HCT116 (cell line): ENCODE data around the gene PACS2. TPM values are rescaled to one million over a fixed set of nuclear protein-coding genes. Genes with fewer than 3 reads are reported as not detected.

Experiments used
- ATAC-seq: fragments of 200-7000 bp; cut with Tn5 transposase; 2 replicates; pipeline ENCODE4 v1.9.1; 2020; ENCODE audit warnings: mild to moderate bottlenecking, moderate library complexity
- BruUV-seq: library from RNA; stranded (reverse); fragments of 400-500 nt; replicated peaks from 2 replicates; lab custom pipeline; 2021; lab: Mats Ljungman, UMichigan
- CTCF ChIA-PET: fragments of 300-600 bp; sonication (Branson Sonifier 250); formaldehyde crosslinking; loops from one replicate; lab custom pipeline; 2021; ENCODE audit warnings: antibody characterized with exemption; lab: Charles Lee
- POLR2A ChIA-PET: fragments of 300-600, 350-600 bp; sonication (Branson Sonifier 250); formaldehyde crosslinking; loops from one replicate; lab custom pipeline; 2021; ENCODE audit warnings: antibody characterized with exemption; lab: Charles Lee
- RAD21 ChIA-PET, 2 experiments: fragments of 300-600 bp; sonication (Branson Sonifier 250); formaldehyde crosslinking; loops; one replicate each; lab custom pipeline; 2023; ENCODE audit warnings: low total read pairs in 2 of 2; ENCODE audit not compliant: uncharacterized antibody in 2 of 2, unreplicated experiment in 2 of 2, low non-redundant PET in 1 of 2; lab: Charles Lee
- DNase-seq: peaks from one replicate; pipeline ENCODE4 v3.0.0-alpha.2; 2010; ENCODE audit warnings: low read depth, low spot score
- H2AFZ ChIP-seq: fragments of 200-600 bp; shearing (Covaris generic), sonication (generic); 2 replicates; pipeline ENCODE4 v1.6.1; 2017; ENCODE audit warnings: low read depth, mixed run types, mixed read lengths, antibody characterized with exemption, low read length; ENCODE audit not compliant: poor library complexity, severe bottlenecking
- H3K27ac ChIP-seq: 2 replicates; pipeline ENCODE4 v1.5.1; 2012; ENCODE audit warnings: low read depth, low read length
- H3K27me3 ChIP-seq: fragments of 200-600 bp; sonication (generic); 2 replicates; pipeline ENCODE4 v1.6.1; 2016; ENCODE audit warnings: mixed run types, low read length, mixed read lengths; ENCODE audit not compliant: insufficient read depth
- H3K36me3 ChIP-seq, 2 experiments: fragments of 200-500 bp in 1 of 2; fragments of 200-600 bp in 1 of 2; sonication (Bioruptor generic) in 1 of 2; sonication (generic) in 1 of 2; 2 replicates each; pipeline versions ENCODE4 v1.5.1 to v1.6.1; 2014 to 2016; ENCODE audit warnings: low read length in 2 of 2, inconsistent platforms in 1 of 2, mixed read lengths in 1 of 2, mixed run types in 1 of 2; ENCODE audit not compliant: insufficient read depth in 2 of 2, control insufficient read depth in 1 of 2
- H3K4me1 ChIP-seq, 2 experiments: fragments of 200-600 bp in 1 of 2; sonication (generic) in 1 of 2; 2 replicates each; pipeline versions ENCODE4 v1.5.1 to v1.6.1; 2012 to 2017; ENCODE audit warnings: low read length in 2 of 2, inconsistent platforms in 1 of 2, mild to moderate bottlenecking in 1 of 2, mixed read lengths in 1 of 2, mixed run types in 1 of 2, moderate library complexity in 1 of 2; ENCODE audit not compliant: insufficient read depth in 2 of 2, control insufficient read depth in 1 of 2
- H3K4me2 ChIP-seq: fragments of 200-600 bp; sonication (generic); 2 replicates; pipeline ENCODE4 v1.6.1; 2017; ENCODE audit warnings: mixed run types, low read length, mixed read lengths
- H3K4me3 ChIP-seq, 2 experiments: fragments of 200-600 bp in 1 of 2; sonication (generic) in 1 of 2; replicated peaks in 1 of 2; 2 replicates each; pipeline ENCODE4 v1.5.1; 2011 to 2016; ENCODE audit warnings: low read length in 2 of 2, control low read depth in 1 of 2, low read depth in 1 of 2, mild to moderate bottlenecking in 1 of 2, mixed read lengths in 1 of 2, mixed run types in 1 of 2
- H3K79me2 ChIP-seq: fragments of 200-600 bp; sonication (generic); 2 replicates; pipeline ENCODE4 v1.6.1; 2017; ENCODE audit warnings: mild to moderate bottlenecking, mixed run types, low read length, moderate library complexity, mixed read lengths; ENCODE audit not compliant: insufficient read depth
- H3K9ac ChIP-seq: fragments of 200-600 bp; sonication (generic); 2 replicates; pipeline ENCODE4 v1.6.1; 2016; ENCODE audit warnings: low read length, mixed read lengths
- H3K9me2 ChIP-seq: fragments of 200-600 bp; sonication (generic), shearing (Covaris generic); 2 replicates; pipeline ENCODE4 v1.6.1; 2017; ENCODE audit warnings: mixed run types, mild to moderate bottlenecking, moderate library complexity; ENCODE audit not compliant: insufficient read depth
- H3K9me3 ChIP-seq, 2 experiments: fragments of 200-500 bp in 1 of 2; fragments of 200-600 bp in 1 of 2; sonication (Bioruptor generic) in 1 of 2; sonication (generic) in 1 of 2; 2 replicates each; pipeline ENCODE4 v1.6.1; 2014 to 2017; ENCODE audit warnings: low read length in 2 of 2, mixed read lengths in 2 of 2, inconsistent platforms in 1 of 2, low read depth in 1 of 2, mild to moderate bottlenecking in 1 of 2, mixed run types in 1 of 2, moderate library complexity in 1 of 2; ENCODE audit not compliant: control insufficient read depth in 1 of 2, insufficient read depth in 1 of 2
- H4K20me1 ChIP-seq: fragments of 200-600 bp; sonication (generic), shearing (Covaris generic); 2 replicates; pipeline ENCODE4 v1.6.1; 2017; ENCODE audit warnings: mixed run types, mild to moderate bottlenecking, moderate library complexity; ENCODE audit not compliant: insufficient read depth
- CBX3 ChIP-seq: IDR thresholded peaks from 2 replicates; pipeline ENCODE4 v1.6.1; 2012; ENCODE audit warnings: low read depth
- EGR1 ChIP-seq: IDR thresholded peaks from 2 replicates; pipeline ENCODE4 v1.6.1; 2012; ENCODE audit warnings: low read depth
- EZH2 ChIP-seq: fragments of 200-600 bp; sonication (generic); IDR thresholded peaks from 2 replicates; pipeline ENCODE4 v1.6.1; 2017; ENCODE audit warnings: antibody characterized with exemption, mixed run types
- EZH2phosphoT487 ChIP-seq: fragments of 200-600 bp; IDR thresholded peaks from 2 replicates; pipeline ENCODE4 v1.6.1; 2018; ENCODE audit warnings: antibody characterized with exemption, borderline replicate concordance
- FOSL1 ChIP-seq: IDR thresholded peaks from 2 replicates; pipeline ENCODE4 v1.6.1; 2012; ENCODE audit warnings: low read depth
- JUND ChIP-seq: IDR thresholded peaks from 2 replicates; pipeline ENCODE4 v1.6.1; 2012
- POLR2A ChIP-seq: IDR thresholded peaks from 2 replicates; pipeline ENCODE4 v1.7.0; 2011; ENCODE audit warnings: borderline replicate concordance; ENCODE audit not compliant: insufficient read depth, insufficient read length; ENCODE audit errors: extremely low read depth
- POLR2AphosphoS5 ChIP-seq: IDR thresholded peaks from 2 replicates; pipeline ENCODE4 v1.6.1; 2011; ENCODE audit warnings: mild to moderate bottlenecking, low read depth, low read length, moderate library complexity
- RAD21 ChIP-seq: IDR thresholded peaks from 2 replicates; pipeline ENCODE4 v1.6.1; 2012; ENCODE audit warnings: low read depth, mild to moderate bottlenecking
- SP1 ChIP-seq: IDR thresholded peaks from 2 replicates; pipeline ENCODE4 v1.6.1; 2012; ENCODE audit warnings: low read depth
- SRF ChIP-seq: IDR thresholded peaks from 2 replicates; pipeline ENCODE4 v1.6.1; 2012; ENCODE audit warnings: low read depth
- TCF7L2 ChIP-seq: IDR thresholded peaks from 2 replicates; pipeline ENCODE4 v1.7.0; 2011; ENCODE audit warnings: borderline replicate concordance, inconsistent platforms; ENCODE audit not compliant: insufficient read depth, insufficient read length; ENCODE audit errors: extremely low read depth
- ZFX ChIP-seq: fragments of 450-650 bp; IDR thresholded peaks from 2 replicates; pipeline ENCODE4 v1.6.1; 2017
- ZNF274 ChIP-seq: fragments of 200-500 bp; sonication (Bioruptor generic); IDR thresholded peaks from 2 replicates; pipeline ENCODE4 v1.6.1; 2014; ENCODE audit warnings: mild to moderate bottlenecking, low read depth, low read length, inconsistent platforms
- intact Hi-C: fragments of 100-400 bp; cut with micrococcal nuclease; formaldehyde crosslinking; loops from 2 replicates; pipeline ENCODE4 v1.10.0; 2022
- total RNA-seq: library from RNA; stranded (reverse); gene quantifications from one replicate; pipeline ENCODE4 v1.2.1, GENCODE V29; 2021; ENCODE audit not compliant: unreplicated experiment
- TF ChIP-seq, protein P1 (sequence below): IDR thresholded peaks from 2 replicates; pipeline ENCODE4 v1.6.1; 2011; ENCODE audit warnings: mild to moderate bottlenecking, low read length, moderate library complexity; ENCODE audit not compliant: insufficient replicate concordance; ENCODE audit errors: extremely low read depth
- TF ChIP-seq, protein P2 (sequence below), 3 experiments: fragments of 200-600 bp in 1 of 3; sonication (generic) in 1 of 3; IDR thresholded peaks in 2 of 3; conservative IDR thresholded peaks in 1 of 3; 2 replicates each; pipeline ENCODE4 v1.5.1; 2012 to 2017; ENCODE audit warnings: low read depth in 2 of 3, low read length in 2 of 3, antibody characterized with exemption in 1 of 3, borderline replicate concordance in 1 of 3, control low read depth in 1 of 3, mild to moderate bottlenecking in 1 of 3, mixed read lengths in 1 of 3, mixed run types in 1 of 3, moderate library complexity in 1 of 3; ENCODE audit not compliant: insufficient read depth in 1 of 3
- TF ChIP-seq, protein P3 (sequence below): IDR thresholded peaks from 2 replicates; pipeline ENCODE4 v1.6.1; 2012; ENCODE audit warnings: low read depth
- TF ChIP-seq, protein P4 (sequence below): IDR thresholded peaks from 2 replicates; pipeline ENCODE4 v1.6.1; 2012

Gene PACS2
- total RNA-seq, 1 experiment from 2014 or later: 75.5 TPM

DNA sequence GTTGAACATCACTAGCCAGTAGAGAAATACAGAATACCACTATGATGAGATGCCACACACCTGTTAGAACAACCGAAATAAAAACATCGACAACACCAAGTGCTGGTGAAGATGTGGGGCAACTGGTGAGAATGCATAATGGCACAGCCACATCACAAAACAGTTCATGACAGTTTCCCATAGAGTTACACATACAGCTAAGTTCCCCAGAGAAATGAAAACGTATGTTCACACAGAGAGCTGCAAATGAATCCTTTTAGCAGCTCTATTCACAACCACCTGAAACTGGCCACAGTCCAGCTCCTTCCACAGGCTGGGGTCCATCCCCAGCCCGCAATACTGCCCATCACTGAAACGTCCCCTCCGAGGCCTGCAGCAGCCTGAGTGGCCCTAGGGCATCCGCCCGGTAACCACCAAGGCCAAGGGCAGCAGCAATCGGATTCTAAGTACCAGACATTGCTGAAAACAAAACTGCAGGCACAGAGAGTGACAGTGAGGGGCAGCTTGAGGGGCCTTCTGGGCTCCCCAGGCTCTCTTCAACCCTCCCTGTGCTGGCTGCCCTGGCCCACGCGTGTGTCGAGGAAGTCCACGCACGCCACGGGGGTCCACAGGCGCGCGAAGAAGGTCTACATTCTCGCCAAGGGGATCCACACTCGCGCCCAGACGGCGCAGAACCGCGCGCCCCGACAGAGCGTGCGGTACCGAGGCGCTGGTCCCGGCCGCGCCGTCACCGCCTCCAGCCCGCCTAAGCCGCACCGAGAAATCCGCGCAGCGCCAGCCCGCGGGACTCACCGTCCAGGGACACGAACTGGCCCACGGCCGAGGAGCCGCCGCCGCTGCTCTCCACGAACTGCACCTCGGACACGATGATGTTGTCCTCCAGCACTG, 14.7 kb upstream of the PACS2 start:
- ATAC-seq: peak; percentile 0; the same call in 1 of the 2 replicates
- no peak for DNase-seq
- Histone ChIP-seq H3K79me2 (peaks cover 52% of the 10 kb centered on the region), H3K9ac (peak overlapping the region; percentile 93), H3K36me3 (no peaks in the 10 kb centered on the region), H3K4me2 (peak overlapping the region; percentile 98), H4K20me1 (no peaks in the 10 kb centered on the region), H3K4me1 (peaks cover 22 to 39% of the 10 kb centered on the region in 2 experiments), H2AFZ (no peak overlapping the region), H3K9me2 (no peaks in the 10 kb centered on the region), H3K27ac (peak overlapping the region; percentile 90), H3K4me3 (peak overlapping the region; percentile 83 to 95), H3K27me3 (no peaks in the 10 kb centered on the region), H3K9me3 (no peaks in the 10 kb centered on the region)
- RAD21 ChIA-PET: no interaction called here
- no TSS peak for BruUV-seq
- CTCF ChIA-PET: interaction anchor here (1.8 kb wide), 1 partner anchor 208 kb away, joined by 4 read pairs; no protein-coding TSS in a partner anchor
- intact Hi-C loops: loop anchor here (2.0 kb wide), 1 partner anchor 15 kb away; the partner anchor contains the start of gene PACS2
- POLR2A ChIA-PET: no interaction called here
- no peak for TF ChIP-seq SP1
- TF ChIP-seq ZFX: no peak
- no peak for TF ChIP-seq CBX3
- TF ChIP-seq JUND: no peak
- no peak for TF ChIP-seq EGR1
- TF ChIP-seq, protein P1, sequence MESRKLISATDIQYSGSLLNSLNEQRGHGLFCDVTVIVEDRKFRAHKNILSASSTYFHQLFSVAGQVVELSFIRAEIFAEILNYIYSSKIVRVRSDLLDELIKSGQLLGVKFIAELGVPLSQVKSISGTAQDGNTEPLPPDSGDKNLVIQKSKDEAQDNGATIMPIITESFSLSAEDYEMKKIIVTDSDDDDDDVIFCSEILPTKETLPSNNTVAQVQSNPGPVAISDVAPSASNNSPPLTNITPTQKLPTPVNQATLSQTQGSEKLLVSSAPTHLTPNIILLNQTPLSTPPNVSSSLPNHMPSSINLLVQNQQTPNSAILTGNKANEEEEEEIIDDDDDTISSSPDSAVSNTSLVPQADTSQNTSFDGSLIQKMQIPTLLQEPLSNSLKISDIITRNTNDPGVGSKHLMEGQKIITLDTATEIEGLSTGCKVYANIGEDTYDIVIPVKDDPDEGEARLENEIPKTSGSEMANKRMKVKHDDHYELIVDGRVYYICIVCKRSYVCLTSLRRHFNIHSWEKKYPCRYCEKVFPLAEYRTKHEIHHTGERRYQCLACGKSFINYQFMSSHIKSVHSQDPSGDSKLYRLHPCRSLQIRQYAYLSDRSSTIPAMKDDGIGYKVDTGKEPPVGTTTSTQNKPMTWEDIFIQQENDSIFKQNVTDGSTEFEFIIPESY: no peak
- TF ChIP-seq SRF: no peak
- TF ChIP-seq, protein P2, sequence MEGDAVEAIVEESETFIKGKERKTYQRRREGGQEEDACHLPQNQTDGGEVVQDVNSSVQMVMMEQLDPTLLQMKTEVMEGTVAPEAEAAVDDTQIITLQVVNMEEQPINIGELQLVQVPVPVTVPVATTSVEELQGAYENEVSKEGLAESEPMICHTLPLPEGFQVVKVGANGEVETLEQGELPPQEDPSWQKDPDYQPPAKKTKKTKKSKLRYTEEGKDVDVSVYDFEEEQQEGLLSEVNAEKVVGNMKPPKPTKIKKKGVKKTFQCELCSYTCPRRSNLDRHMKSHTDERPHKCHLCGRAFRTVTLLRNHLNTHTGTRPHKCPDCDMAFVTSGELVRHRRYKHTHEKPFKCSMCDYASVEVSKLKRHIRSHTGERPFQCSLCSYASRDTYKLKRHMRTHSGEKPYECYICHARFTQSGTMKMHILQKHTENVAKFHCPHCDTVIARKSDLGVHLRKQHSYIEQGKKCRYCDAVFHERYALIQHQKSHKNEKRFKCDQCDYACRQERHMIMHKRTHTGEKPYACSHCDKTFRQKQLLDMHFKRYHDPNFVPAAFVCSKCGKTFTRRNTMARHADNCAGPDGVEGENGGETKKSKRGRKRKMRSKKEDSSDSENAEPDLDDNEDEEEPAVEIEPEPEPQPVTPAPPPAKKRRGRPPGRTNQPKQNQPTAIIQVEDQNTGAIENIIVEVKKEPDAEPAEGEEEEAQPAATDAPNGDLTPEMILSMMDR (IDR thresholded peaks at IDR 0.05 in 2 of 3, conservative IDR thresholded peaks at IDR 0.05 in 1 of 3; ENCODE audit: borderline replicate concordance in 1 of 3, insufficient read depth in 1 of 3, low read depth in 2 of 3, low read length in 2 of 3): no peak
- TF ChIP-seq ZNF274: no peak
- TF ChIP-seq POLR2A: no peak
- TF ChIP-seq EZH2phosphoT487: no peak
- TF ChIP-seq, protein P3, sequence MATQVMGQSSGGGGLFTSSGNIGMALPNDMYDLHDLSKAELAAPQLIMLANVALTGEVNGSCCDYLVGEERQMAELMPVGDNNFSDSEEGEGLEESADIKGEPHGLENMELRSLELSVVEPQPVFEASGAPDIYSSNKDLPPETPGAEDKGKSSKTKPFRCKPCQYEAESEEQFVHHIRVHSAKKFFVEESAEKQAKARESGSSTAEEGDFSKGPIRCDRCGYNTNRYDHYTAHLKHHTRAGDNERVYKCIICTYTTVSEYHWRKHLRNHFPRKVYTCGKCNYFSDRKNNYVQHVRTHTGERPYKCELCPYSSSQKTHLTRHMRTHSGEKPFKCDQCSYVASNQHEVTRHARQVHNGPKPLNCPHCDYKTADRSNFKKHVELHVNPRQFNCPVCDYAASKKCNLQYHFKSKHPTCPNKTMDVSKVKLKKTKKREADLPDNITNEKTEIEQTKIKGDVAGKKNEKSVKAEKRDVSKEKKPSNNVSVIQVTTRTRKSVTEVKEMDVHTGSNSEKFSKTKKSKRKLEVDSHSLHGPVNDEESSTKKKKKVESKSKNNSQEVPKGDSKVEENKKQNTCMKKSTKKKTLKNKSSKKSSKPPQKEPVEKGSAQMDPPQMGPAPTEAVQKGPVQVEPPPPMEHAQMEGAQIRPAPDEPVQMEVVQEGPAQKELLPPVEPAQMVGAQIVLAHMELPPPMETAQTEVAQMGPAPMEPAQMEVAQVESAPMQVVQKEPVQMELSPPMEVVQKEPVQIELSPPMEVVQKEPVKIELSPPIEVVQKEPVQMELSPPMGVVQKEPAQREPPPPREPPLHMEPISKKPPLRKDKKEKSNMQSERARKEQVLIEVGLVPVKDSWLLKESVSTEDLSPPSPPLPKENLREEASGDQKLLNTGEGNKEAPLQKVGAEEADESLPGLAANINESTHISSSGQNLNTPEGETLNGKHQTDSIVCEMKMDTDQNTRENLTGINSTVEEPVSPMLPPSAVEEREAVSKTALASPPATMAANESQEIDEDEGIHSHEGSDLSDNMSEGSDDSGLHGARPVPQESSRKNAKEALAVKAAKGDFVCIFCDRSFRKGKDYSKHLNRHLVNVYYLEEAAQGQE: no peak
- TF ChIP-seq EZH2: no peak
- TF ChIP-seq, protein P4, sequence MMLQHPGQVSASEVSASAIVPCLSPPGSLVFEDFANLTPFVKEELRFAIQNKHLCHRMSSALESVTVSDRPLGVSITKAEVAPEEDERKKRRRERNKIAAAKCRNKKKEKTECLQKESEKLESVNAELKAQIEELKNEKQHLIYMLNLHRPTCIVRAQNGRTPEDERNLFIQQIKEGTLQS: no peak
- no peak for TF ChIP-seq FOSL1
- TF ChIP-seq TCF7L2: no peak
- TF ChIP-seq RAD21: no peak
- no peak for TF ChIP-seq POLR2AphosphoS5
